ENCODE measurements around the gene IL15. TPM values are rescaled to one million over a fixed set of nuclear protein-coding genes. Genes with fewer than 3 reads are reported as not detected.
"Not testable (repeated sequence)": the region's sequence is repeated elsewhere in the genome, so short reads cannot be mapped to it uniquely, and the experiment has no call there.

The IL15 gene
- total RNA-seq, 4 donors from 2014 or later, result 0.91 to 5.9 (median 2.6) TPM

DNA sequence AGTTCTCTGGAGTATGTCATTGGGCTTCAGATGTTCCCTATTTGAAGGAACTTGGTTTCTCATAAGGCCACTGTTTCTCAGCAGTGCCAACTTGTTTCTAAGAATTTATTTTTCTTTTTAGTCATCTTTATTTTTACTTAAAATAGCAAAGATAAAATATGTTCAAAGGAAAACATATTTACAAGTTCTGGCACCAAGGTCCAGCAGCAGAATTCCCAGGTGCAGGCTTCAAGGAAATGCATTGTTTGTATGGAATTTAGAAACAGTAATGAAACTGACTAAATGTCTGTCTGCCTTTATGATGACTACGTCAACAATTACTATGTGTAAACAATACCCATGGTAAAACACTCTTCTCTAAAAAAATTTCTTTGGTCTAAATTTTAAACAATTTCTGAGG lies 109.6 kb downstream of the IL15 start:
- Histone ChIP-seq H3K4me3 (no peak overlapping the region), H3K27me3 (no peaks in the 10 kb centered on the region), H3K9me3 (peaks cover 0 to 13% (median 0%) of the 10 kb centered on the region in 3 donors), H3K36me3 (no peaks in the 10 kb centered on the region), H3K27ac (no peak overlapping the region), H3K4me1 (no peaks in the 10 kb centered on the region)
- DNase-seq, result no peak
- intact Hi-C loops (cut with DNase I), result no loop called here
- WGBS, 2 donors, result 61 to 64% methylated on average over 1 of the region's 1 CpG
- no peak for TF ChIP-seq POLR2A (IDR thresholded peaks at IDR 0.05)

DNA sequence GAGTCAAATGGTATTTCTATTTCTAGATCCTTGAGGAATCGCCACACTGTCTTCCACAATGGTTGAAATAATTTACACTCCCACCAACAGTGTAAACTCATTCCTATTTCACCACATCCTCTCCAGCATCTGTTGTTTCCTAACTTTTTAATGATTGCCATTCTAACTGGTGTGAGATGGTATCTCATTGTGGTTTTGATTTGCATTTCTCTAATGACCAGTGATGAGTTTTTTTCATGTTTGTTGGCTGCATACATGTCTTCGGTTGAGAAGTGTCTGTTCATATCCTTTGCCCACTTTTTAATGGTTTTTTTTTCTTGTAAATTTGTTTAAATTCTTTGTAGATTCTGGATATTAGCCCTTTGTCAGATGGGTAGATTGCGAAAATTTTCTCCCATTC lies 115.4 kb downstream of the IL15 start:
- H3K4me3 ChIP-seq; H3K27me3 ChIP-seq; H3K27ac ChIP-seq; H3K36me3 ChIP-seq; intact Hi-C loops (cut with DNase I); DNase-seq; H3K4me1 ChIP-seq; H3K9me3 ChIP-seq: not testable (repeated sequence)
- 75 to 95% methylated on average over 3 of the region's 3 CpGs for WGBS, 2 donors

DNA sequence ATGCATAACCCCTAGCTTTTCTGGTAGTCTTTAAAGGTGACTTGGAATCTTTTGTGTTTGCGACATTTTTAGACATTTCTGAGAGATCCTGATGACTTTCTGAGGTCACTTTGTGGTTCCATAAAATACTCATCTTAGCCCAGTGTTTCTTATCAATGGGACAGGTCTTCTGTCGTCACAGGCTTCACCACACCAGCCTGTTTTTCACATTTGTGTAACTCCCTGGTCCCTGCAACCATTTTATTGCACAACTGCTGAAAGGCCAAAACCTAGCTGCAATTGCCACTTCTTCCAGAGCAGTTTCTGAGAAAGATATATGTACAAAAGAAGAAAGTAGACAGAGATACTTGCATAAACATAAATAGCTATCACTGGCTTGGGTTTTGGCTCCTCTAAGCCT lies 120.9 kb downstream of the IL15 start:
- intact Hi-C loops (cut with DNase I), result no loop called here
- TF ChIP-seq POLR2A (IDR thresholded peaks at IDR 0.05), result no peak
- TF ChIP-seq, protein P1, sequence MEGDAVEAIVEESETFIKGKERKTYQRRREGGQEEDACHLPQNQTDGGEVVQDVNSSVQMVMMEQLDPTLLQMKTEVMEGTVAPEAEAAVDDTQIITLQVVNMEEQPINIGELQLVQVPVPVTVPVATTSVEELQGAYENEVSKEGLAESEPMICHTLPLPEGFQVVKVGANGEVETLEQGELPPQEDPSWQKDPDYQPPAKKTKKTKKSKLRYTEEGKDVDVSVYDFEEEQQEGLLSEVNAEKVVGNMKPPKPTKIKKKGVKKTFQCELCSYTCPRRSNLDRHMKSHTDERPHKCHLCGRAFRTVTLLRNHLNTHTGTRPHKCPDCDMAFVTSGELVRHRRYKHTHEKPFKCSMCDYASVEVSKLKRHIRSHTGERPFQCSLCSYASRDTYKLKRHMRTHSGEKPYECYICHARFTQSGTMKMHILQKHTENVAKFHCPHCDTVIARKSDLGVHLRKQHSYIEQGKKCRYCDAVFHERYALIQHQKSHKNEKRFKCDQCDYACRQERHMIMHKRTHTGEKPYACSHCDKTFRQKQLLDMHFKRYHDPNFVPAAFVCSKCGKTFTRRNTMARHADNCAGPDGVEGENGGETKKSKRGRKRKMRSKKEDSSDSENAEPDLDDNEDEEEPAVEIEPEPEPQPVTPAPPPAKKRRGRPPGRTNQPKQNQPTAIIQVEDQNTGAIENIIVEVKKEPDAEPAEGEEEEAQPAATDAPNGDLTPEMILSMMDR (IDR thresholded peaks at IDR 0.05), result no peak
- no peaks in the 10 kb centered on the region for H3K36me3 ChIP-seq
- no peaks in the 10 kb centered on the region for H3K9me3 ChIP-seq
- no peak overlapping the region for H3K4me3 ChIP-seq
- H3K27ac ChIP-seq, result no peak overlapping the region
- H3K4me1 ChIP-seq, result no peaks in the 10 kb centered on the region
- no peak for DNase-seq
- 71 to 93% methylated on average over 2 of the region's 2 CpGs for WGBS, 2 donors
- no peaks in the 10 kb centered on the region for H3K27me3 ChIP-seq

DNA sequence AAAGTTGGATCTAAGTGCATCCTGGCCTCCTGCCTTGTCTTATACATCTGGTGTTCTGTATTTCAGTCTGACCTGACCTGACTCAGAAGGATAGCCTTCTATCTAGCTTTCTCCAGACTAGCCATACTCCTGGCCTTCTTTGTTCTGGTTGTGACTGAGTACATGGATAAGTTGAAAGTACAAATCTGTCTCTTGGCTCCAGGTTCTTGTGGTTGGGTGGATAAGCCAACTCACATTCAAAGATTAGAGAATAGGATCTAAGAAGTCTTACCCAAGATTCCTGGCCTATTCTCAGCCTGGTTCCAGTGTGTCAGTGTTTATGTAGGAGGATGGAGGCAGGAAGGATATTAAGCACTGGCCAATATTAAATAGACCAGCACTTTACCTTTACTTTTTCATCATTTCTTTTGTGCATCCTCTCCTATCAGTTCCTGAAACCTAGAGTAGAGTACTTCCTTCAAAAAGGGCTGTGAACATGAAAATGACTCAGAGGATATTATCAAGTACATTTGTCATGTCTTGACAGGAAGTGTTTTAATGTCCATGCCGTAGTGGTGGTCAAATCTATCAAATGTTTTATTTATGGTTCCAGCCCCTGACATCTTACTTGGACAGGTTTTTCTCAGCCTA lies 123.5 kb downstream of the IL15 start:
- Histone ChIP-seq H3K4me1 (no peaks in the 10 kb centered on the region), H3K4me3 (no peak overlapping the region), H3K36me3 (no peaks in the 10 kb centered on the region), H3K9me3 (no peaks in the 10 kb centered on the region), H3K27ac (no peak overlapping the region), H3K27me3 (no peaks in the 10 kb centered on the region)
- intact Hi-C loops (cut with DNase I), result no loop called here
- TF ChIP-seq, protein P1 (IDR thresholded peaks at IDR 0.05), result no peak
- TF ChIP-seq POLR2A (IDR thresholded peaks at IDR 0.05), result no peak
- DNase-seq, result no peak
- WGBS, 2 donors, result 21% methylated on average over 1 of the region's 1 CpG

DNA sequence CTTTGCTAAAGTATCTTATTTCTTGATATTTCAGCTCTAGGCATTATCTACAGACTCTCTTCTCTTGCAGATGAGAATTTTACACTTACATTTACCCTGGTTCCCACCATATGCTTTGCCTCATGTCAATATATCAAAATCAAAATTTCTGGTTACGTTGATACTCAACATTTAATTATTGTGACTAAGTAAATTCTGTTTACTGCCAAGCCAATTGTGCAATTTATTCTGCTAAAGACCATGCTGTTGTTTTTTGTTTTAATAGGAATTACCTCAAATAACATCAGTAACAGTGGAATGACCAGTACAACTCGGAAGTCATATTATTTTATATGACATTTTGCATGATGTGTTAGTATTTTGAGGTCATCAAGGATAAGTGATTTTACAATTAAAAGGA lies 125.5 kb downstream of the IL15 start:
- intact Hi-C loops (cut with DNase I), result no loop called here
- H3K27ac ChIP-seq, result no peak overlapping the region
- no peaks in the 10 kb centered on the region for H3K4me1 ChIP-seq
- DNase-seq, result no peak
- no peaks in the 10 kb centered on the region for H3K27me3 ChIP-seq
- 68 to 74% methylated on average over 2 of the region's 2 CpGs for WGBS, 2 donors
- H3K4me3 ChIP-seq, result no peak overlapping the region
- TF ChIP-seq, protein P1 (IDR thresholded peaks at IDR 0.05), result no peak
- TF ChIP-seq POLR2A (IDR thresholded peaks at IDR 0.05), result no peak
- H3K36me3 ChIP-seq, result no peaks in the 10 kb centered on the region
- H3K9me3 ChIP-seq, result no peaks in the 10 kb centered on the region

DNA sequence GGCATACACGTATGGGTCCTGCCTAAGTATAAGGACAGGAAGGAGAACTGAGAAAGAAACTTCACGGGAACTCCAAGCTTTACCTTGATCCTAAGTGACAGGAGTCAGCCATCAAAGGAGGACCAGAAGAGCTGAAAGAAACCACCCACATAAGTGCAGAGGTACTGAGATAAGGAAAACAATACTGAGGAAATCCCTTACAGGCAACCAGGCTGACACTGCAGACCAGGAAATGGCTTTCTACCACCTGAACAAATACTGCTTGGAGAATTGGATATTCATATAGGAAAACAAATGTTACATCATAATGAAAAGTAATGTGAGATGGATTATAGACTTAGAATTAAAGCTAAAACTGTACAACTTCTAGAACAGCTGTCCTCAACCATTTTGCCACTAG lies 127.0 kb downstream of the IL15 start:
- intact Hi-C loops (cut with DNase I), result no loop called here
- Histone ChIP-seq H3K4me1 (no peaks in the 10 kb centered on the region), H3K27ac (no peak overlapping the region), H3K9me3 (no peaks in the 10 kb centered on the region), H3K27me3 (no peaks in the 10 kb centered on the region), H3K4me3 (no peak overlapping the region), H3K36me3 (no peaks in the 10 kb centered on the region)
- TF ChIP-seq, protein P1 (IDR thresholded peaks at IDR 0.05), result no peak
- TF ChIP-seq POLR2A (IDR thresholded peaks at IDR 0.05), result no peak
- no peak for DNase-seq
- WGBS, 2 donors, result 55 to 61% methylated on average over 2 of the region's 2 CpGs

All from esophagus squamous epithelium (tissue), 5 donors.